Kidney (tissue), 14 donors: ENCODE data around the gene TMEM204. TPM values are rescaled to one million over a fixed set of nuclear protein-coding genes. Genes with fewer than 3 reads are reported as not detected.
"Not testable (repeated sequence)": the region's sequence is repeated elsewhere in the genome, so short reads cannot be mapped to it uniquely, and the experiment has no call there.

ENCODE experiments used
- DNase-seq, 5 donors: peaks; one replicate each; pipeline ENCODE4 v3.0.0-alpha.2; 2013 to 2020
- FAIRE-seq: peaks from 2 replicates; lab custom pipeline; 2012; peaks lifted over from hg19 to GRCh38; lab: Jason Lieb, UNC
- H3K27ac ChIP-seq, 2 donors: one replicate each; pipeline ENCODE4 v1.7.0; 2013; ENCODE audit warnings: low read depth in 2 of 2, low read length in 2 of 2, inconsistent platforms in 1 of 2
- H3K27me3 ChIP-seq: one replicate; pipeline ENCODE4 v1.7.1; 2013; ENCODE audit warnings: low read length, inconsistent platforms; ENCODE audit not compliant: control insufficient read depth, insufficient read depth
- H3K36me3 ChIP-seq, 3 donors: one replicate each; pipeline versions ENCODE4 v1.7.0 to v1.7.1; 2013; ENCODE audit warnings: low read length in 3 of 3, control low read depth in 1 of 3, inconsistent platforms in 1 of 3; ENCODE audit not compliant: insufficient read depth in 3 of 3, control insufficient read depth in 2 of 3
- H3K4me1 ChIP-seq, 3 donors: one replicate each; pipeline versions ENCODE4 v1.7.0 to v1.7.1; 2013; ENCODE audit warnings: low read length in 3 of 3, inconsistent platforms in 1 of 3, low read depth in 1 of 3; ENCODE audit not compliant: control insufficient read depth in 2 of 3, insufficient read depth in 2 of 3
- H3K4me3 ChIP-seq, 3 donors: one replicate each; pipeline versions ENCODE4 v1.7.0 to v1.8.1; 2013; ENCODE audit warnings: low read length in 3 of 3, control low read depth in 1 of 3, inconsistent platforms in 1 of 3
- H3K9ac ChIP-seq, 3 donors: one replicate each; pipeline versions ENCODE4 v1.7.0 to v1.7.1; 2013; ENCODE audit warnings: low read length in 3 of 3, control low read depth in 1 of 3, inconsistent platforms in 1 of 3
- H3K9me3 ChIP-seq, 3 donors: one replicate each; pipeline versions ENCODE4 v1.7.0 to v1.7.1; 2013; ENCODE audit warnings: low read length in 3 of 3, control low read depth in 1 of 3, inconsistent platforms in 1 of 3; ENCODE audit not compliant: control insufficient read depth in 2 of 3, insufficient read depth in 1 of 3
- CTCF ChIP-seq: IDR thresholded peaks from 3 replicates; pipeline ENCODE4 v1.5.1; 2012; ENCODE audit warnings: mild to moderate bottlenecking, moderate library complexity, borderline replicate concordance; ENCODE audit not compliant: insufficient read depth; ENCODE audit errors: extremely low read depth
- intact Hi-C: fragments of 100-400 bp; cut with DNase I; formaldehyde crosslinking; loops from one replicate; pipeline ENCODE4 v1.11.1; 2022
- polyA plus RNA-seq: library from polyadenylated mRNA; stranded (reverse); fragments of 350-450 nt; fragmentation: Illumina TruSeq; extraction: RNeasy Lipid Tissue Mini Kit (QIAGEN cat#74804); gene quantifications from one replicate; pipeline ENCODE4 v1.2.3, GENCODE V29; 2014; ENCODE audit warnings: low read depth, low replicate concordance; ENCODE audit not compliant: insufficient read depth
- total RNA-seq: library from RNA; stranded (reverse); fragmentation: NEBNext Ultra II Directional; extraction: Animal tissue kit (Norgen Biotek cat#: 25700); gene quantifications from one replicate; pipeline ENCODE4 v1.2.1, GENCODE V29; 2021
- donor health status: control.
- donor health status: control.
- donor health status: control.
- donor health status: control.
- donor health status: control.
- donor health status: DM: yes; HTN: yes; CAD: no.
- donor health status: Normal renal cell carcinoma (clear cell type).

The TMEM204 gene
- total and polyA plus RNA-seq, 2 donors from 2014 or later = 40.9 to 49.5 TPM

GRCh38 chr16:1592446-1592845 lies 59.0 kb downstream of the TMEM204 start:
- peaks cover 0 to 15% (median 12%) of the 10 kb centered on the region in 3 donors for H3K36me3 ChIP-seq
- H3K27ac ChIP-seq = no peak overlapping the region
- FAIRE-seq = no peak
- no peaks in the 10 kb centered on the region for H3K27me3 ChIP-seq
- no peaks in the 10 kb centered on the region for H3K9me3 ChIP-seq
- TF ChIP-seq CTCF = no peak
- no peak for DNase-seq
- H3K4me1 ChIP-seq = no peaks in the 10 kb centered on the region
- intact Hi-C loops = no loop called here
- H3K4me3 ChIP-seq = no peak overlapping the region
- no peak overlapping the region for H3K9ac ChIP-seq

- DNase-seq, H3K4me1 ChIP-seq, H3K27ac ChIP-seq, H3K27me3 ChIP-seq, H3K9ac ChIP-seq, H3K9me3 ChIP-seq, intact Hi-C loops, H3K4me3 ChIP-seq, FAIRE-seq: not testable (repeated sequence)
- H3K36me3 ChIP-seq = peaks cover 0 to 12% (median 12%) of the 10 kb centered on the region in 3 donors
Measured at GRCh38 chr16:1595511-1595910, 62.0 kb downstream of the TMEM204 start.

GRCh38 chr16:1596516-1596915 lies 63.0 kb downstream of the TMEM204 start:
- FAIRE-seq (no peak), DNase-seq (no peak)
- H3K9ac ChIP-seq = no peak overlapping the region
- no peak overlapping the region for H3K4me3 ChIP-seq
- intact Hi-C loops = no loop called here
- H3K27ac ChIP-seq = no peak overlapping the region
- no peaks in the 10 kb centered on the region for H3K9me3 ChIP-seq
- H3K36me3 ChIP-seq = peaks cover 0 to 14% (median 10%) of the 10 kb centered on the region in 3 donors
- no peak for TF ChIP-seq CTCF
- no peaks in the 10 kb centered on the region for H3K4me1 ChIP-seq
- no peaks in the 10 kb centered on the region for H3K27me3 ChIP-seq

GRCh38 chr16:1597154-1597553 lies 63.7 kb downstream of the TMEM204 start:
- Histone ChIP-seq H3K36me3 (peaks cover 0 to 13% (median 13%) of the 10 kb centered on the region in 3 donors), H3K9ac (no peak overlapping the region), H3K4me1 (no peaks in the 10 kb centered on the region), H3K27me3 (no peaks in the 10 kb centered on the region), H3K4me3 (no peak overlapping the region), H3K9me3 (no peaks in the 10 kb centered on the region), H3K27ac (no peak overlapping the region)
- DNase-seq (no peak), FAIRE-seq (no peak)
- TF ChIP-seq CTCF = no peak
- intact Hi-C loops = no loop called here
